Measurements from ENCODE around the gene TMEM192. TPM values are rescaled to one million over a fixed set of nuclear protein-coding genes. Genes with fewer than 3 reads are reported as not detected.

The TMEM192 gene
- total RNA-seq, 2 donors from 2014 or later, result 12.5 to 16.0 TPM

DNA sequence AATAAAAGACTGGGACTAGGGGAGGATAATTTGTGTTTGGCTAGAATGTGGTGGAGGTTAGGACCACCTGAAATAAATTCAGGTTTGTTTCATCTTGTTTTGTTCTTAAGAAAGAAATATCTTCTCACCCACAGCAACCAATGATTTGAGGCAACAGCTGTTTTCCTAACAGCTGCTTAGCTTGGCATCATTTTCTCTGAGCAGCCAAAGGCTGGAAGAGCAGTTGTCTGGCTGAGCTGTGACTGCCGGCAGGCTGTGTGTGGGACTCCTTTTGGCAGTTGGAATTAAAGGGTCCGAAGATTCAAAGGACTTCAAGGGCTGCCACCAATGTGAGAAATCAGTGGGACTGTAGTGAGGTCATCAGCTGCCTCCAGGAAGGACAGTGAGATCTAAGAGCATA lies 54.0 kb downstream of the TMEM192 start:
- TF ChIP-seq, protein P1, sequence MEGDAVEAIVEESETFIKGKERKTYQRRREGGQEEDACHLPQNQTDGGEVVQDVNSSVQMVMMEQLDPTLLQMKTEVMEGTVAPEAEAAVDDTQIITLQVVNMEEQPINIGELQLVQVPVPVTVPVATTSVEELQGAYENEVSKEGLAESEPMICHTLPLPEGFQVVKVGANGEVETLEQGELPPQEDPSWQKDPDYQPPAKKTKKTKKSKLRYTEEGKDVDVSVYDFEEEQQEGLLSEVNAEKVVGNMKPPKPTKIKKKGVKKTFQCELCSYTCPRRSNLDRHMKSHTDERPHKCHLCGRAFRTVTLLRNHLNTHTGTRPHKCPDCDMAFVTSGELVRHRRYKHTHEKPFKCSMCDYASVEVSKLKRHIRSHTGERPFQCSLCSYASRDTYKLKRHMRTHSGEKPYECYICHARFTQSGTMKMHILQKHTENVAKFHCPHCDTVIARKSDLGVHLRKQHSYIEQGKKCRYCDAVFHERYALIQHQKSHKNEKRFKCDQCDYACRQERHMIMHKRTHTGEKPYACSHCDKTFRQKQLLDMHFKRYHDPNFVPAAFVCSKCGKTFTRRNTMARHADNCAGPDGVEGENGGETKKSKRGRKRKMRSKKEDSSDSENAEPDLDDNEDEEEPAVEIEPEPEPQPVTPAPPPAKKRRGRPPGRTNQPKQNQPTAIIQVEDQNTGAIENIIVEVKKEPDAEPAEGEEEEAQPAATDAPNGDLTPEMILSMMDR (IDR thresholded peaks at IDR 0.05), result no peak
- Histone ChIP-seq H3K4me3 (no peak overlapping the region), H3K36me3 (no peaks in the 10 kb centered on the region), H3K9ac (ENCODE audit: low read depth in 2 of 2, low read length in 2 of 2) (no peak overlapping the region), H3K27ac (no peak overlapping the region), H3K4me1 (no peaks in the 10 kb centered on the region), H3K9me3 (no peaks in the 10 kb centered on the region), H3K27me3 (no peaks in the 10 kb centered on the region)
- DNase-seq, result no peak
- intact Hi-C loops (cut with DNase I), result no loop called here

DNA sequence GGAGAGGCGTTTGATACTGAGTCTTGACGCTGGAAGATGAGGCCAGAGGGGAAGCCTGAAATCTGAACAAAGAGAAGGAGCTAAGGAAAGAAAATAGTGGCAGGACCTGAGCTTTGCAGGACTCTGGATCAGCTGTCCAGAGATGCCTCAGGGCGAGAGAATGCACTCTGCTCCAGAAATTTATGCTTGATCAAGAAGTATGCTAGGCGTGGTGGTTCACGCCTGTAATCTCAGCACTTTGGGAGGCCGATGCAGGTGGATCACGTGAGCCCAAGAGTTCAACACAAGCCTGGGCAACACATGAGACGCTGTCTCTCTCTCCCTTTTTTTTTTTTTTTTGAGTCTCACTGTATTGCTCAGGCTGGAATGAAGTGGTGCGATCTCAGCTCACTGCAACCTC lies 57.1 kb downstream of the TMEM192 start:
- no peaks in the 10 kb centered on the region for H3K4me1 ChIP-seq
- no peak overlapping the region for H3K4me3 ChIP-seq
- no peaks in the 10 kb centered on the region for H3K27me3 ChIP-seq
- DNase-seq, result no peak
- no peaks in the 10 kb centered on the region for H3K9me3 ChIP-seq
- no peaks in the 10 kb centered on the region for H3K36me3 ChIP-seq
- H3K27ac ChIP-seq, result no peak overlapping the region
- intact Hi-C loops (cut with DNase I), result no loop called here
- H3K9ac ChIP-seq (ENCODE audit: low read depth in 2 of 2, low read length in 2 of 2), result no peak overlapping the region
- TF ChIP-seq, protein P1 (IDR thresholded peaks at IDR 0.05), result no peak

DNA sequence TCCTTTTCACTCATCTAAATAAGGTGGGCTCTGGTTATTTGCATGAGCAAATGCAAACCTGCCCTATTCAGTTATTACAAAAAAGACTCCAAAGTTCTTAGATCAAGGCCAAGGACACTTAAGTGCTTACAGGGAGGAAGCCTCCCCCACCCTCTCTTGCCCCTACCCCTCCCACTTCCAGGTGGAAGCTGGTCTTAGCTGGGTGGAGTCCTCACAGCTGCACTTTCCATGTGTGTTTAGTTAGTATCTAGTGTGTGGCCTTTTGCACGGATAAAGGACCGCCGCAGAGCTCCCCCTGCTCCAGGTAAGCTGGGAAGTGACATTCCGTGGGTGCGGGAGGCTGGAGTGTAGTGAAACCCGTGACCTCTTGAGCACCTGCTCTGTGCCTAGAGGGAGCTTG lies 59.0 kb downstream of the TMEM192 start, which contains the start of gene TRIM75:
TSS of gene TRIM75 (plus strand) at position 222 of the 400 bp plus-strand sequence. CDS start 5,282 bp downstream, outside the sequence.
- Histone ChIP-seq H3K9ac (ENCODE audit: low read depth in 2 of 2, low read length in 2 of 2) (no peak within 1 kb of the TSS), H3K27ac (no peak within 1 kb of the TSS), H3K27me3 (no peaks in the 10 kb centered on the region), H3K4me1 (no peaks in the 10 kb centered on the region), H3K9me3 (no peaks in the 10 kb centered on the region), H3K36me3 (no peaks in the 10 kb centered on the region), H3K4me3 (no peak within 1 kb of the TSS)
- intact Hi-C loops (cut with DNase I), result no loop called here
- TF ChIP-seq, protein P1 (IDR thresholded peaks at IDR 0.05), result no peak
- peak; percentile 20 for DNase-seq

DNA sequence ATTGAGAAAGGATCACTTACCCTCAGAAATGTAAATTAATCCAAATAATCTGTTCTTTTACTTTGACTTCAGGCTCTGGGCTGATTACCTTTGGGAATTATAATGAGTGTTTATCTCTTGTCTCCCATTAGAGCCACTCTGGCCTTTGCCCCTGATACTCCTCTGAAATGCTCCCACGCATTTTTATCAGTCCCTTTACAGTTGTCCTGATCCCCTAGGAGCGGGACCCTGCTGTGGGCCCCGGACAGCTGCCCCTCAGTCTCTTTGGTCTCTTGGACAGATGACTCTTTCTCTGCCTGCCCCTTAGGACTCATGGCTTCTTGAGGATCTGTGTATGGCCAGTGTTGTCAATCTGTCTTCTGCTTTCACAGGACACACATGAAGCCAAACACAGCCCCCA lies 60.0 kb downstream of the TMEM192 start:
- H3K27ac ChIP-seq, result no peak overlapping the region
- intact Hi-C loops (cut with DNase I), result no loop called here
- H3K27me3 ChIP-seq, result no peaks in the 10 kb centered on the region
- DNase-seq, result no peak
- H3K4me3 ChIP-seq, result no peak overlapping the region
- no peaks in the 10 kb centered on the region for H3K4me1 ChIP-seq
- TF ChIP-seq, protein P1 (IDR thresholded peaks at IDR 0.05), result no peak
- no peak overlapping the region for H3K9ac ChIP-seq (ENCODE audit: low read depth in 2 of 2, low read length in 2 of 2)
- no peaks in the 10 kb centered on the region for H3K9me3 ChIP-seq
- no peaks in the 10 kb centered on the region for H3K36me3 ChIP-seq

DNA sequence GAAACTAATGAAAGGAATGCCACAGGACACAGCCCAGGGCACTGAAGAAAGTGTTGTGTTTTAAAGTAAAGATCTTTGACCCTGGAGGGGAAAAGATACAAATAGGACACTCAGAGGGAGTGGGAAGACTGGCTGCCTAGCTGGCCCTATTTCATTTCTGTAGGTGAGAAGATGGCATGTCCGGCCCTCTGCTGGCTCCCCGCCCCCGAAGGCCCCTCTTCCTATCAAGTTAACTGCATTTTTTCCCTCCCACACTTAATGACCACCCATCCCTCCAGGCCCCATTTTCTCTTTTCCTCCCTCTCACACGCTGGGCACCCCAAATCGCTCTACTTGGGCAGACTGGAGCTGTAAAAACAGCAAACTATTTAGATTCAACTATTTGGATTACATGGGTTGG lies 64.5 kb downstream of the TMEM192 start:
- no peaks in the 10 kb centered on the region for H3K36me3 ChIP-seq
- no peak overlapping the region for H3K4me3 ChIP-seq
- H3K27ac ChIP-seq, result no peak overlapping the region
- intact Hi-C loops (cut with DNase I), result no loop called here
- DNase-seq, result no peak
- TF ChIP-seq, protein P1 (IDR thresholded peaks at IDR 0.05), result no peak
- no peaks in the 10 kb centered on the region for H3K27me3 ChIP-seq
- H3K9ac ChIP-seq (ENCODE audit: low read depth in 2 of 2, low read length in 2 of 2), result no peak overlapping the region
- no peaks in the 10 kb centered on the region for H3K4me1 ChIP-seq
- no peaks in the 10 kb centered on the region for H3K9me3 ChIP-seq

Data from colonic mucosa (tissue), 4 donors.